ENCODE results near the gene MGAT4A. TPM values are rescaled to one million over a fixed set of nuclear protein-coding genes. Genes with fewer than 3 reads are reported as not detected.
"Not testable (repeated sequence)": the region's sequence is repeated elsewhere in the genome, so short reads cannot be mapped to it uniquely, and the experiment has no call there.

Gene MGAT4A
- total RNA-seq, 1 donor from 2014 or later = 12.2 TPM

GRCh38 chr2:98759338-98759737 is 28.4 kb upstream of the MGAT4A start:
- peaks cover 4% of the 10 kb centered on the region for H3K27me3 Mint-ChIP-seq (ENCODE audit: low read depth)
- no peak overlapping the region for H3K27ac Mint-ChIP-seq (ENCODE audit: unreplicated experiment)
- H3K36me3 Mint-ChIP-seq (ENCODE audit: low read depth) = no peaks in the 10 kb centered on the region
- H3K4me3 Mint-ChIP-seq = no peak overlapping the region
- TF ChIP-seq, protein P1, sequence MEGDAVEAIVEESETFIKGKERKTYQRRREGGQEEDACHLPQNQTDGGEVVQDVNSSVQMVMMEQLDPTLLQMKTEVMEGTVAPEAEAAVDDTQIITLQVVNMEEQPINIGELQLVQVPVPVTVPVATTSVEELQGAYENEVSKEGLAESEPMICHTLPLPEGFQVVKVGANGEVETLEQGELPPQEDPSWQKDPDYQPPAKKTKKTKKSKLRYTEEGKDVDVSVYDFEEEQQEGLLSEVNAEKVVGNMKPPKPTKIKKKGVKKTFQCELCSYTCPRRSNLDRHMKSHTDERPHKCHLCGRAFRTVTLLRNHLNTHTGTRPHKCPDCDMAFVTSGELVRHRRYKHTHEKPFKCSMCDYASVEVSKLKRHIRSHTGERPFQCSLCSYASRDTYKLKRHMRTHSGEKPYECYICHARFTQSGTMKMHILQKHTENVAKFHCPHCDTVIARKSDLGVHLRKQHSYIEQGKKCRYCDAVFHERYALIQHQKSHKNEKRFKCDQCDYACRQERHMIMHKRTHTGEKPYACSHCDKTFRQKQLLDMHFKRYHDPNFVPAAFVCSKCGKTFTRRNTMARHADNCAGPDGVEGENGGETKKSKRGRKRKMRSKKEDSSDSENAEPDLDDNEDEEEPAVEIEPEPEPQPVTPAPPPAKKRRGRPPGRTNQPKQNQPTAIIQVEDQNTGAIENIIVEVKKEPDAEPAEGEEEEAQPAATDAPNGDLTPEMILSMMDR (conservative IDR thresholded peaks at IDR 0.05) = no peak
- no peaks in the 10 kb centered on the region for H3K9me3 Mint-ChIP-seq
- no peak for DNase-seq (ENCODE audit: low read depth, low spot score)
- peaks cover 16% of the 10 kb centered on the region for H3K4me1 Mint-ChIP-seq

DNA sequence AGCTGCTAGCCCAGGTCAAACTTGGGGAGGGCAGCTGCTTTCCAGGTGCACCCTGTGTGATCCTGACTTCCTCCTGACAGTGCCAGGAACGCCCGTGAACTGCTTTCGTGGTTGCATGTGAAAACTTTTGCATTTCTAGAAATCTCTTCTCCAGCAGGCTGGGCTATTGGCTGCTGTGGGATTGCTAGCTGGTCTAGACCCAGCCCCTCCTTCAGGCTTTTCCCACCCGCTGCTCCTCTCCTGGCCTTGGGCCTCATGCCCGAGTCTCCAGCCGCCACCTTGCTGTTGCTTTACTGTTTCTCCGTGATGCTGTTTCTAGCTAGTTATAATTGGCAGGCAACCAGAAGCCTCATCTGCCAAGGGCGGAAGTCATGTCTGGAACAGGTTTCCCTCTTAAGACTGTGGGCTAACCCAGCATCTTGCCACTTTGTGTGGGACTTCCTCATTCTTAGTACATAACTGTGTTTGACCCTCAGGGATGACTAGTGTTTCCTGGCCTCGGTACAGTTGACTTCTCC is 27.0 kb upstream of the MGAT4A start:
- no peak overlapping the region for H3K4me3 Mint-ChIP-seq
- DNase-seq (ENCODE audit: low read depth, low spot score) = no peak
- H3K9me3 Mint-ChIP-seq = no peaks in the 10 kb centered on the region
- H3K27ac Mint-ChIP-seq (ENCODE audit: unreplicated experiment) = no peak overlapping the region
- H3K27me3 Mint-ChIP-seq (ENCODE audit: low read depth) = peaks cover 13% of the 10 kb centered on the region
- TF ChIP-seq, protein P1 (conservative IDR thresholded peaks at IDR 0.05) = no peak
- no peaks in the 10 kb centered on the region for H3K36me3 Mint-ChIP-seq (ENCODE audit: low read depth)
- peaks cover 16% of the 10 kb centered on the region for H3K4me1 Mint-ChIP-seq

- H3K36me3 Mint-ChIP-seq (ENCODE audit: low read depth) = no peaks in the 10 kb centered on the region
- no peak overlapping the region for H3K4me3 Mint-ChIP-seq
- no peak overlapping the region for H3K27ac Mint-ChIP-seq (ENCODE audit: unreplicated experiment)
- TF ChIP-seq, protein P1 (conservative IDR thresholded peaks at IDR 0.05) = no peak
- H3K4me1 Mint-ChIP-seq = peaks cover 5% of the 10 kb centered on the region
- peaks cover 13% of the 10 kb centered on the region for H3K27me3 Mint-ChIP-seq (ENCODE audit: low read depth)
- DNase-seq (ENCODE audit: low read depth, low spot score) = no peak
- H3K9me3 Mint-ChIP-seq = no peaks in the 10 kb centered on the region
Measured at GRCh38 chr2:98753801-98754200, 22.9 kb upstream of the MGAT4A start.

DNA sequence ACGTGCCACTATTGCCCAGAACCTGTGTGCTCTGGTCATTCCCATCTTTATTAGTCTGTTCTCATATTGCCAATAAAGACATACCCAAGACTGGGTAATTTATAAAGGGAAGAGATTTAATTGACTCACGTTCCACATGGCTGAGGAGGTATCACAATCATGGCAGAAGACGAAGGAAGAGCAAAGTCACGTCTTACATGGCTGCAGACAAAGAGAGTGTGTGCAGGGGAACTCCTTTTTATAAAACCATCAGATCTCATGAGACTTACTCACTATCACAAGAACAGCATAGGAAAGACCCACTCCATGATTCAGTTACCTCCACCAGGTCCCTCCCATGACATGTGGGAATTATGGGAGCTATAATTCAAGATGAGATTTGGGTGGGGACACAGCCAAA is 21.8 kb upstream of the MGAT4A start:
- not testable (repeated sequence) for H3K27ac Mint-ChIP-seq (ENCODE audit: unreplicated experiment); H3K36me3 Mint-ChIP-seq (ENCODE audit: low read depth); H3K27me3 Mint-ChIP-seq (ENCODE audit: low read depth); H3K9me3 Mint-ChIP-seq; H3K4me3 Mint-ChIP-seq; DNase-seq (ENCODE audit: low read depth, low spot score)
- peaks cover 11% of the 10 kb centered on the region for H3K4me1 Mint-ChIP-seq

DNA sequence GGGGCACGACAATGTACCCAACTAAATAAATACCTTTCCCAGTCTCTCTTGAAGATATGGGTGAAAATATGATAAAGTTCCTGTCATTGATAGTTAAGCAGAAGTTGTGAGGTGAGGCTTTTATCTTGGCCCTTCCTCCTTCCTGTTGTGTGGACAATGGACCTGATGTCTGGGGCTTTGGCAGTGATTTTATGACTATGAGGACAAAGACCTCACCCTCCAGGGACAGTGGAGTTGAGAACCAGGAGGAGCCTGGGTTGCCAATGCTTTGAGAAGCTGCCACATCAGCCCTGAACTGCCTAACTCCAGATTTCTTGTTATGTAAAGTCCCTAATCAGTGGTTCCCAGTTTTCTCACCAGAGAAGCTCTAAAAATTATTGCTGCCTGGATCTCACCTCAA is 20.8 kb upstream of the MGAT4A start:
- Mint-ChIP-seq H3K4me3 (no peak overlapping the region), H3K36me3 (ENCODE audit: low read depth) (no peaks in the 10 kb centered on the region), H3K27ac (ENCODE audit: unreplicated experiment) (no peak overlapping the region), H3K9me3 (no peaks in the 10 kb centered on the region), H3K4me1 (peaks cover 16% of the 10 kb centered on the region), H3K27me3 (ENCODE audit: low read depth) (peaks cover 9% of the 10 kb centered on the region)
- TF ChIP-seq, protein P1 (conservative IDR thresholded peaks at IDR 0.05) = no peak
- no peak for DNase-seq (ENCODE audit: low read depth, low spot score)

GRCh38 chr2:98750593-98751282 is 19.8 kb upstream of the MGAT4A start:
- Mint-ChIP-seq H3K4me1 (peaks cover 16% of the 10 kb centered on the region), H3K27me3 (ENCODE audit: low read depth) (peaks cover 9% of the 10 kb centered on the region), H3K36me3 (ENCODE audit: low read depth) (no peaks in the 10 kb centered on the region), H3K9me3 (no peaks in the 10 kb centered on the region), H3K4me3 (no peak overlapping the region), H3K27ac (ENCODE audit: unreplicated experiment) (no peak overlapping the region)
- DNase-seq (ENCODE audit: low read depth, low spot score) = no peak
- TF ChIP-seq, protein P1 (conservative IDR thresholded peaks at IDR 0.05) = no peak
